ENCODE measurements around the gene SIAH2.

Gene SIAH2

DNA sequence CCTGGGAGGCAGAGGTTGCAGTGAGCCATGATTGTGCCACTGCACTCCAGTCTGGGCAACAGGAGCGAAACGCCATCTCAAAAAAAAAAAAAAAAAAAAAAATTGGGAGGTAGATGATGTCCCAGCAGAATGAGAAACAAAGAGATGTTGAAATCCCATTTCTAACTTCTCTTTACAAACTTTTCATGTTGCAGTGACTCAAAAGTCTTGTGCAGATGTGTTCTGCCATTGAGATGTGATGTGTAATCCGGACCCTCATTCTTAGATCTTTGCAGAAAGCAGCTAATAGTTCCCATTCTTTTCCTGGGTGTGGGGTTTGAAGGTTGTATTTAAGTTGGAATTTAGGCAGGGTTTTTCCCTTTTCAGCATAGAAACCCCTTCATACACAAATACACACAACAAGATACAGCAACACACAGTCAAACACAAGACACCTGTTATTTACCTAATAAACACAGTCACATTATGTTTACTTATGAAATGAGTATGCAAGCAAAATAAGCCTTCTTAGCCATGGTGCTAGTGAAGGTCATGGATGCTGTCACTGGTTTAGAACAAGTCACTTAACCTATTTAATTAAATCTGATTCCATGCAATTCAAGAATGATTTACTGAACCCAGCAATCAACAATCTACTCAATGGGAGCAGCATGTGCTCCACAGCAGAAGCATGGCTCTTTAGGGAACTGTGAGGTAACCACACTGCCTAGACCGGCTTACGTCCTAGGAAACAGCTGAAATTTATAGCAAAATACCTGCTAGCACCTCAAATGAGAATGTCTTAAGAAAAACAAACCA, 14.9 kb downstream of the SIAH2 start:
- DNase-seq (ENCODE audit: low read depth) = no peak

DNA sequence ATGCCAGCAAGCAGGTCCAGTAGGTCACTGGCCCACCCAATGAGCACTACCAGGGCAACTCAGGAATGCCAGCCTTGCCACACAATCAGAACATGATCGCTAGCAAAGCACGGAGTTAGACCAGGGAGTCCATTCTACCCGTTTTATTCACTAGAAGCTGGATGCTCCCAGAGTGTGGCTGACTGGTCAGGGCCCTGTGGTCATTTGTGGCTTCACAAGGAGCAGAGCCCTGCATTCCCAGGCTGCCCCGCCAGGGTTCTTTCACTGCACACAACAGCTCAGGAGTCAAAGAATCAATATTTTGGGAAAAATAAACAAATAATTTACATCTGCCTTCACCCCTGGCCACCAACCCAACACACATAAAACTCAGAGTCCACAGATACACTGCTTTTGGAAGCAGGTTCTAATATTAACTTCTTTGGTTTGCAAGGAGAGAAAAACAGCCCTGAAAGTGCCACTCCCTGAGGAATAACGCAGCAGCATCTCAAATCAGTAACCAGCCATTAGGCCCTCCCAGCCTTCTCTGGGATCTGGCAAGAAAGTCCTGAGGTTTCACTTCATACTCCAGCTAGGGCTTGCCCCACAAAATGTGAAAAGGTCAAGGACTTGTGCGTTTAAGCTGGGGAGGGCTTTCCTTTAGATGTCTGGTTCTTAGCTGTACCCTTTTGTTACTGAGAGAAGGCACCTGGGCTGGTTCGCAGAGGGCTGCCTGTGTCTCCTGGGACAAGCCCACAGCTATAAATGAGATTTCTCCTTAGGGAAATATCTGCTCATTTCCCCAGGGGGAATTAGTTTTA, 16.0 kb downstream of the SIAH2 start:
- DNase-seq (ENCODE audit: low read depth) = no peak

DNA sequence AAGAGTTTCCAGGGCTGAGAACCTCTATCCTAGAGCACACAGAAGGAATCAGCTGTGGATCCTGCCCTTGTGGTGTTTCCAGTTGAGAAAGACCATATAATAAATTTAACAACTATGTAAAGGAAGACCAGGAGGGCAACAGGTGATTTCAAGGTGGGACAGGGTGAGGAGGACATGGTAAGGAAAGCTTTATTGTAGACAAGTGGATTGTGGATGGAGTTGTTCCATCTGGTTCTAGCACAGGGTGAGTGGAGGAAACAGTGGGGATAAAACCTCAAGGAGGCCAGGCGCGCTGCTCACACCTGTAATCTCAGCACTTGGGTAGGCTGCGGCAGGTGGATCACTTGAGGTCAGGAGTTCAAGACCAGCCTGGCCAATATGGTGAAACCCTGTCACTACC, 17.1 kb downstream of the SIAH2 start:
- DNase-seq (ENCODE audit: low read depth) = no peak

DNA sequence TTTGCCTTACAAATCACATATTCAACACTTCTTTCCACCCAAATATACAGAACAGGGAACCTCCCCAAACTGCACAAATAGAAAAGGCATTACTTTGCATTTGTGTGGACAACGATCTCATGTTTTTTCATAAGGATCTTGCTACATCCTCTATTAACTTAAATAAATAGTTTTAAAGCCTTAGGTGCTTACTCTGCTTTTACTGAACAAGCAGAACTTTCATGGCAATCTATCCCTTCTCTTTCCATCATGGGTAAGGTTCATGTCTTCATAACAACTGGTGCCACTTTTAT, 18.1 kb downstream of the SIAH2 start:
- no peak for DNase-seq (ENCODE audit: low read depth)

DNA sequence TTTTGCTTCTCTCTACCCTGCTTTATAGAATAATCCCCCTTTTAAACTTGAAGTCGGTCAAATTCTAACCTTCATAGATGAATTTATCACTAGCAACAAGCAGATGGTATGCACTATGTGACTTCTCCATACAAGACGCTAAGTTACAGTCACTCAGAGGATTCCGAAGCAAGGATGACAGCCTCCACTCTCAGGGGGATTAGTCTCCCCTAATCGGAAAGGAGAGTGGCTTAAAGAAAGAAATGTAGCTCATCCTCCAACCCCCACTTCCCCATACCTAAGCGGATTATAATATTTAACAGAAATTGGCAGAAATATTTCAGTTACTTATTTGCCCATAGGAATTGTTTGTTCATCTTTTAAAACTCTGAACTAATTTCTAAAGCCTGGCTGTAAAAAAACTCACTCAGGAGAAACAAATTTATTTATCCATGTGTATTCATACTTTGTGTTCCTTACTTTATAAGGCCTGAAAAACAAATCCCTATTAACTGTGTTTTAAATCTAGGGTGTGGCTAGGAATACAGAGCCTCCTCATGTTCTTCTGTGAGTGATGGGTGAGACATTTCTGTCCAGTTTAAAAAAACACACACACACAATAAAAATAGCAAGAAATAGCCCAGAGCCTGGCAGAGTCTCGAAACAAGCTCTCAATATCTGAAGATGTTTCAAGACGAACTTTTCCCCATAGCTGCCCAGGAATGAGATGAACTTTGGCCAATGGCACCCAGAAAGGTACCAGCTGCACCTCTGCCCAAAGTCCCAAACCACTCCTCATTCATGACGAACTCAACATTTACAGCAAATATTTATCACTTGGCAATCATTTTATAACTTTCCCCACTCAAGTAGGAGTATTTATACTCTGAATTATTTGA, 18.7 kb downstream of the SIAH2 start:
- DNase-seq (ENCODE audit: low read depth) = no peak

DNA sequence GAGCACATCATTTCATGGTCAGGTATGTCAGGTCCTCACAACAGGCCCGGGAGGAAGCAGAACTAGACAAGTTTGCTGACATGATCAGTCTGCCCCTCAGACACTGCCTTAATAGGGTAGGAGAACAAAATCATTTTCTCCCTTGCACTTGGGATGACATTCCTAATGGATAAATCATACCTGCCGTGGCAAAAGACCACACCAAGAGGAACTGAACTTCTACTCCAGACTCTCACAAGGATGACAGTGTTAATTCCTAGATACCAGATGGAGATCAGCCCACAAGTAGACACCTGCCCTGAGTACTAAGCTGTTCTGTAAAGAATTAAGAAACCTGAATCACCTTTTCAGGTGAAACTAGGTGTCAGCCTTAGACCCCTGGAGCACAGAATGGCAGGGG, 19.5 kb downstream of the SIAH2 start:
- no peak for DNase-seq (ENCODE audit: low read depth)

DNA sequence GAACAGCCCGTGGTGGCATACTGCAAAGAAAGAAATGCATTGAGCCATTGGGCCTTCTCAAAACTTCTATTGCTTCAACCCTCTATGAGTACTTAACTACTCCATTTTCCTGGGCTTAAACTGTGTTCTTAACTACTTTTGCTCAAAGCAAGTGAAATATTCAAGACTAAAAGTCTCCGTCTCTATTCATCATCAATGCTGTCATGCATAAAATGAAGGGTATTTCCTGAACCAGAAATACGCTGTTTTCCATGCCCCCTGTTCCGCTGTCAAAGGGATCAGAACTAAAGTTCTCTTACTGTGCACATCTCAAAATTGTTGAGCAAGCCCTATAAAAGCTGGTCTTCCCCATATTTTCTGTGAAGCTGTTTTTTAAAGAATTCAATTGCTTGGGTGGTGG, 20.3 kb downstream of the SIAH2 start:
- no peak for DNase-seq (ENCODE audit: low read depth)

DNA sequence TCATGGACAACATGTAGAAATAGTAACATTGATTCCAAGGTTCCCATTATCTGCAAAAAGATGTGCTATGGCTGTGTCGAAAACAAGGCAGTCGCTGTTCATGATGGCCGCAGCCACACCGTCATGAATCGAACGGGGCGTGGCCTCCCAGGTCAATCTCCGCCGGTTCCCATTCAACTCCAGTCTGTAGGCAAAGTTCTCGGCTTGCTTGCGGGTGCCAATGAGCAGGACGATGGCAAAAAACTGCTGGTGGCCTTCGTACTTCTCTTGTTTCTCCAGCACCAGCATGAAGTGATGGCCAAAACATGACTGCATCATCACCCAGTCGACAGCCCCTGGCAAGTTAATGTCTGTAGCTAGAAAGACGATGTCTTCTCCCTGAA, 20.8 kb downstream of the SIAH2 start:
- no peak for DNase-seq (ENCODE audit: low read depth)

DNA sequence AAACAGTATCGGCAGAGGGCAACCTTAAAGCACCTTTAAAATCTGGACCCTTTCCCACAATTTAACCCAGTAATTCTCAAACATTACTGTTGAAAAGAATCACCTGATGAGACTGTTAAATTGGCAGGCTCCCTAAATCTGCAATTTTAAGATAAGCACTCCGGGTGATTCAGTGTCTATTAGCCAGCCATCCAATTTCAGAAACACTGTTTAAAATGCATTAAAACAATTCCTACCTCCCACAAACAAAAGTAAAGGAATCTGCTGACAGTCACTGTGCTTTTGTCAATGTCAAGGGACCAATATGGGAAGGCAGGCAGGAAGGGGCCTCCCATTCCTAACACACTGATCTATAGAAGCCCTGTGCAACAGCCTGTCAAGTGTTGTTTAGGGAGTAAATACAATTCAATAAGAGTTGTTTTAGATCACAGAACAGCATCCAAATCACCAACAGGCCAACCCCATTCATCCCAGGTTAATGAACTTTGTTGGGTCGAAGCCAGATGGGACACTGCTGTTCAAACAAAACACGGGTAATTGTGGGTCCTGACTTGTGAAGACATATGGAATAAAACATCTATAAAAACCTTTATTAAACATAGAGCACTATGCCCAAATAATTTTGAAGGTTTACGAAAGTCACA, 21.4 kb downstream of the SIAH2 start:
- DNase-seq (ENCODE audit: low read depth) = no peak

DNA sequence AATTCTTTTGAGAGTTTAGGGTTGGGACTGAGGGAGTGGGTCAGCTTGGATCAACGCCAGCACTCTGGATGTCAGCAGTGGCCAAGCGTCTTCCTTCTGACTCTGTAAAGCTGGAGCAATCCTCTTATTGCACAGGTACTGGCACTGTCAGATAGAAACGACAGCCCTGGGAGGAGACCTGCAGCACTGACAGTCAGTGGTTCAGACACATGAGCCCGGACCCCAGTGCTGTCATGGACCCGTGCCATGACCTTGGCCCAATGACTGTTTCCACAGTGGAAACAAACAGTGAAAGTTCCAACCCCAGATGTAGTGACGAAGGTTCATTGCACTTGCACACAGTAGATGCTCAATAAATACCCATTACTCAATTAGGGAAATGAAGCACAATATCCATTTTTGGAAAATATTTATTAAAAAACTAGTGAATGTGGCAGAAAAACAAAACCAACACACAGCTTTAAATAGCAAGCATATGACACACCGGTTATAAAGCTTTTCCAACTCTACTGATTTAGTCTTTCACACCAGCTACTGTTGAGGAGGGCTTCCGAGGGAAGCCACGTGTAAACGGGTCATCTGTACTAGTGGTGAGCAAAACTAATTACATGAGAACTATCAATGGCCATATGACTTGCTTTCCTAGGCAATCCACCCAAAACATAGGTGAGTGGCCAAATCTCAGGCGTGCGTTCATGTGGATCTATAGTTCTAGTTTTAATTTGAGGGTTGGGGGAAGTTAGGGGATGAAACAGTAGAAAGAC, 22.1 kb downstream of the SIAH2 start:
- DNase-seq (ENCODE audit: low read depth) = no peak

DNA sequence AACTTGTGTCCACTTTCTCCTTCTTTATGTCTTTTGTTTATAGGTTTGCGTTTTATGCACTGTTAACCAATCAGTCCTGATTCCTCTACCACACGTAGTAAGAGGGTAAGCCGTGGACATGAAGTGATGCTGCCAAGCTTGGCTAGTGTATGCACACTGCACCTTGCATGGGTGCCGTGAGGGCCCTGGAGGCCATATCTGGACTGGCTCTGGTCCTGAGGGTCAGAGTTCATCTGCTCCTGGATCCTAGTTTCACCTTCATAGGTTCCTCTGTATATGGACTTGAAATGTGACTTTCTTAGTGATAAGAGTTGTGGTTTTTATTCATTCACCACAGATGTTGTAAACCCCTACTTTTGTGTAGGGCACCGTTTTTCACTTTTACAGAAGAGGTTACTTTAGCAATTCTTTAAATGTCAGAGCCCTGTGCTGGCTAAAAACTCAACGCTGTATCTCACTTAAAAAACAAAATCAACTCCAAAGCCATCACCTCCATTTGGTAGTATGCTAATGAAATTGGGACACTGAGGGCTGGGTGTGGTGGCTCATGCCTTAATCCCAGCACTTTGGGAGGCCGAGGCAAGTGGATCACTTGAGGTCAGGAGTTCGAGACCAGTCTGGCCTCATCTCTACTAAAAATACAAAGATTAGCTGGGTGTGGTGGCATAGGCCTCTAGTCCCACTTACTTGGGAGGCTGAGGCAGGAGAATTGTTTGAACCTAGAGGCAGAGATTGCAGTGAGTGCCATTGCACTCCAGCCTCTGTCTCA, 22.9 kb downstream of the SIAH2 start:
- DNase-seq (ENCODE audit: low read depth) = no peak

DNA sequence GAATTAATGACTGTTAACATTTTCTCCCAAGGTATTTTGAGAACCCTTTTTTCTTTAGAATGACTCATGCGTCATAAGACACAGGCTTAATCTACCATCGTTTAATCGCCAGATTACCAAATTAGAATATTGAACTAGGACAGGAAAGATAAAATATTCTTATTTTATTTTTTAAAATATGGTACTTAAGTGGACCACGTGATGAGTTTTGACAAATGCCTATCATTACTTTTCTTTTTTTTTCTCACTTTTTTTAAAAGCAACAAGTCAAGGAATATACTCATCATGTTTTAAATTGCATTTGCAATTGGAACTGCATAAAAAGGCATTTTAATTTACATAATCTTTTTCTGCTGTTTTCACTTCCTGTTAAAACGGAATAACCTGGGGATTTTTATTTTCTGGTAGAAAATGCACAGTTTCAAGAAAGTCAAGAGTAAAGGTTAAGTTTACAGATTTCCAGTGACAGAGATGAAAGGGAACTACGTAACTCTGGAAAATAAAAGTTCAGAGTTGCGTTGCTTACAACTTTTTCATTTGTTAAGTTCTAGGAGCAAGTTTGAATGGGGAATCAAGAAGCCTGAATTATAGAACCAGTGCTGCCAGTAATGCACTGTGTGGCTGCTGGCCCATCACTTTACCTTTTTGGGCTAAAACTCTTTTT, 23.6 kb downstream of the SIAH2 start:
- DNase-seq (ENCODE audit: low read depth) = no peak

DNA sequence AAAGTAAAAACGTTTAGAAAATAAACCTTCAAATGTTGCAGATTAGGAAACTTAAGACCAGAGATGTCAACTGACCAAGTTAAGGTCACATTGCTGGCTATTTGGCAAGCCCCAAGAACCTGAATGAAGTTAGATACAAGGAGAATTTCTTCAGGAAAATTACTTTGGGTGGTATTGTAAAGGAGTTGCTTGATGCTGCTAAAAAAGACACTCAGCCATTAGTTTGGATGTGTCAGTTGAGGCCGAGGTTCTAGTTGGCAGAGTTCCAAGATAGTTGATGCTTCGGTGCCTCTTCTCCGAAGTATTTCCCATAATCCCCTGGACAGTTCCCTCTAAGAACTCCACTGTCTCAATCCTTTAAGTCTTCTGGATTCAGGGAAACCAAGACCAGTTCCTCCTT, 24.3 kb downstream of the SIAH2 start:
- DNase-seq (ENCODE audit: low read depth) = no peak

DNA sequence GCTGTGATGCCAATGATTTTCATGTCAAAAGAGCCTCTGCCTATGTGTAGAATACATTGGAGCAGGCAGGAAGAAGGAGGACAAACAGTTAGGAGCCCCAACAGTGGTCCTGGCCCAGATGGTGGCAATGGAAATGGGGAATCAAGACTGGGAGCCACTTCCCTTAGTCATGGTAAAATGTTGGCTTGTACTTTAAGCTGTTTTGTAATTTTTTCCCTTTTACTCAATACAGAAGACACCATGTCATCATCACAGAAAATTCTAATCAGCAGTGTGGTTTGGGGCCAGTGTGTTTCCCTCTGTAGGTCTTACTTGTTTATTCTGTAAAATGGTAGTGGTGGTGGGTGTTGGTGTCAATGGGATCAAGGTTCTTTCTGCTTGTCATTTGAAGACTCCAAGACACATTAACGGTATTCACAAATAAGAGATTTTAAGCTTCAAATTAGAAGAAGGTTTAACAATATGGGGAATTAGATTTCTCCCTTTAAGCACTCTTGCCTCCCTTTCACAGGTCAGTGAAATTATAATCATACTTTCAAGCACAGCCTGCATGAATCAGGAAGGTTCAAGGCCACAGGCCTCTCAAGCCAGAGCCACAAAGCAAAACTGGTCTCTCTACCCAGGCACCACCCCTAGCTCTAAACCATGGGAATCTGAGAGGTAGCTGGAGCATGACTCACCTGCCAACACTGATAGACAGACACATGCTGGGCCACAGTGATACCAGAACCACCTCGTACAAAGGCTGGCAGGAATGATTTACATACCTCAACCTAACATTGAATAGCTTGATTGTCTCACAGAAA, 24.9 kb downstream of the SIAH2 start:
- DNase-seq (ENCODE audit: low read depth) = no peak

DNA sequence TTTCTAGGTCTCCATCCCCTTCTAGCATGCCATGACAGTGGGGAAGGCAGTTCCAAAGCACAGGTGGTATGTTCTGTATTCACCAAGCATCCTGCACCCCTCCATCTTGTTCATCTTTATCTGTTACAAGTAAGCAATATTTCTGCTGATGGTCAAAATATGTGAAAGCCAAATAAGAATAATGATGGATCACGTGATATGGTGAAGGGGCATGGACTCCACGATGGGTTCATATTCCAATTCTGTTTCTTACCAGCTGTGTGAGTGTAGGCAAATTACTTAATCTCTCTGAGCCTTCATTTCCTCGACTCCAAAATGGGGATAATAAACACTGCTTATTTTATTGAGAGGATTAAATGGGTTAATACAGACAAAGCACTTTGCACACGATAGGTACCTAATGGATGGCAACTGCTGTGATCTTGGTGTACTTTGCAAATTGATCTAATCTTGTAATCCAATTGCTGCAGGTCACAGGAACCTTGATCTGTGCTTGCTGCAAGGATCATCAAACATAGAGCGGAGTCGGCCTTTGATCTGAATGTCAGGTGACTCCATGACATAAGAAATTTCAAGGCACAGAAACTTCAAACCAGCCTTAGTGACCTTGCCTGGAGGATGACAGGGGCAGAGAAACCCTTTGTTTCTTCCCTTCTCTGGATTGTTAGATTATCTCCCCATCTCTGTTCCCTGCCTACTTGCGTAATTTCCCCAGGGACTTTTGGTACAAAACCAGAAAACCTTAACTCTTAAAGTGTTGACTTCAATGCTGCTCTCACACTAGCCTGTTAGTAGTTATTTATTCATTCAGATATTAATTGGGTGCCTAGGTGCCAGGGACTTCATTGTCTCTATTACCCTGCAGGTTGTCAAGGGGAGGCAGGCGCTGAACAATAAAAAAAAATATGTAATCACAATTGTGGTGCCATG, 25.8 kb downstream of the SIAH2 start:
- no peak for DNase-seq (ENCODE audit: low read depth)

DNA sequence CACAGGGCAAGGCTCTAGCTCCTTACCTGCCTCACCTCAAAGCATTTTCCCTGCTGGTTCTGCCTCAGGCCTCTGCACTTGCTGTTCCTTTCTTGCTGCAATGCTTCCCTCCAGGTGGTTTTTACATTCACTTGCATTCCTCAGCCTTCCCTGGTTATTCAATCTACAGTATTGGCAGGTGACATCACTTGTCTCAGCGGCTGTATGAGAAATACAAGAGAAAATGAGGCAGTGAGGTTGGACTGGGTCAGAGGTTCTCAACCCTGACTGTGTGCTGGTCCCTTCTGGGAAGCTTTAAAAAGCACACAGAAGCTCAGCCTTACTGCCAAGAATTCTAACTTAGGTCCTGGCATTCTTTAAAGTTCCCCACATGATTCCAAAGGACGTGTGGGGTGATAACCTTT, 26.7 kb downstream of the SIAH2 start:
- DNase-seq (ENCODE audit: low read depth) = no peak

DNA sequence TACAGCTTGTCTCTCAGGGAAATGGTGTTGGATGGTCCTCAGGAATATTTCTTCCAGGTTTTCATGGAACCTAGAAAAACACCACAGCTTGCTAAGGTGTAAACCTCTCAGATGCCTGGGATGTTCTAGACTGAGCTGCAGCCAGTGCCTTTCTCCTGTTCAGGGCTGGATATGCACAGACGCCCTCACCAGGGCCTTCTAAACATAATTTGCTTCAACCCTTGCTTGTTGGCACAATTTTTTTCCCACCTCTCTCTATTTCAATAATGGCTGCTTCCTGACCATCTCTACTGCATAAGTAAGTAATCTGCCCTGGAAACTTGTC, 28.2 kb downstream of the SIAH2 start:
- no peak for DNase-seq (ENCODE audit: low read depth)
